Neutrophil (primary cell): ENCODE data around the gene ADD1.
A peak's percentile ranks its signal among the peaks of the same experiment; 100 is the strongest.

Experiments
- H3K27ac ChIP-seq: fragments of 200-600 bp; sonication (generic); 2 replicates; pipeline ENCODE4 v1.5.1; 2016; ENCODE audit warnings: mild to moderate bottlenecking, moderate library complexity
- H3K27me3 ChIP-seq: fragments of 200-600 bp; sonication (generic); 2 replicates; pipeline ENCODE4 v1.6.0; 2016; ENCODE audit warnings: mild to moderate bottlenecking
- H3K36me3 ChIP-seq: fragments of 200-600 bp; sonication (generic); 2 replicates; pipeline ENCODE4 v1.5.1; 2017
- H3K4me1 ChIP-seq, 2 experiments: fragments of 200-600 bp in 1 of 2; sonication (generic) in 1 of 2; 1 replicate in 1 of 2; 2 replicates in 1 of 2; pipeline versions ENCODE4 v1.5.1 to v1.6.1; 2013 to 2016; ENCODE audit warnings: low read depth in 1 of 2, low read length in 1 of 2, mild to moderate bottlenecking in 1 of 2, moderate library complexity in 1 of 2; ENCODE audit not compliant: control insufficient read depth in 1 of 2, insufficient read depth in 1 of 2
- H3K4me3 ChIP-seq, 2 experiments: fragments of 200-600 bp in 1 of 2; sonication (generic) in 1 of 2; 1 replicate in 1 of 2; 2 replicates in 1 of 2; pipeline ENCODE4 v1.5.1; 2013 to 2016; ENCODE audit warnings: low read depth in 1 of 2, low read length in 1 of 2, mild to moderate bottlenecking in 1 of 2, moderate library complexity in 1 of 2
- H3K9me3 ChIP-seq: fragments of 200-600 bp; sonication (generic); 2 replicates; pipeline ENCODE4 v1.5.1; 2016
- TF ChIP-seq, protein P1 (sequence below): fragments of 200-600 bp; sonication (generic); IDR thresholded peaks from 2 replicates; pipeline ENCODE4 v1.5.1; 2016; ENCODE audit warnings: antibody characterized with exemption

Gene ADD1

DNA sequence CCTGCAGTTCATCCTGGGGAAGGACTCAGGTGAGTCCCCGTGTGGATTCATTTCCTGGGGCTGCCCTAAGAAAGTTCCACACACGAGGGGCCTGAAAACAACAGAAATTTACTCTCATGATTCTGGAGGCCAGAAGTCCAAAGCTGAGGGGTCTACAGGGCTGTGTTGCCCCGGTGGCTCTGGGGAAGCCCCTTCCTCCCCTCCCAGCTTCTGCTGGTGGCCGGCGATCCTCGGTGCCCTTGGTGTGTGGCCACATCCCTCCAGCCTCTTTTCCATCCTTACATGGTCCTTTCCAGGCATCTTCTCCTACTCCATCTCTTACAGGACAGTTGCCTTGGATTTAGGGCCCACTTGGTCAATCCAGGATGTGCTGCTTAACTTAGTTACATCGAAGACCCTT lies 35.6 kb upstream of the ADD1 start:
- H3K4me3 ChIP-seq: no peak overlapping the region
- H3K36me3 ChIP-seq: peaks cover 60% of the 10 kb centered on the region
- TF ChIP-seq, protein P1, sequence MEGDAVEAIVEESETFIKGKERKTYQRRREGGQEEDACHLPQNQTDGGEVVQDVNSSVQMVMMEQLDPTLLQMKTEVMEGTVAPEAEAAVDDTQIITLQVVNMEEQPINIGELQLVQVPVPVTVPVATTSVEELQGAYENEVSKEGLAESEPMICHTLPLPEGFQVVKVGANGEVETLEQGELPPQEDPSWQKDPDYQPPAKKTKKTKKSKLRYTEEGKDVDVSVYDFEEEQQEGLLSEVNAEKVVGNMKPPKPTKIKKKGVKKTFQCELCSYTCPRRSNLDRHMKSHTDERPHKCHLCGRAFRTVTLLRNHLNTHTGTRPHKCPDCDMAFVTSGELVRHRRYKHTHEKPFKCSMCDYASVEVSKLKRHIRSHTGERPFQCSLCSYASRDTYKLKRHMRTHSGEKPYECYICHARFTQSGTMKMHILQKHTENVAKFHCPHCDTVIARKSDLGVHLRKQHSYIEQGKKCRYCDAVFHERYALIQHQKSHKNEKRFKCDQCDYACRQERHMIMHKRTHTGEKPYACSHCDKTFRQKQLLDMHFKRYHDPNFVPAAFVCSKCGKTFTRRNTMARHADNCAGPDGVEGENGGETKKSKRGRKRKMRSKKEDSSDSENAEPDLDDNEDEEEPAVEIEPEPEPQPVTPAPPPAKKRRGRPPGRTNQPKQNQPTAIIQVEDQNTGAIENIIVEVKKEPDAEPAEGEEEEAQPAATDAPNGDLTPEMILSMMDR: no peak
- peaks cover 94 to 96% of the 10 kb centered on the region in 2 experiments for H3K4me1 ChIP-seq
- peak overlapping the region; percentile 98 for H3K27ac ChIP-seq
- H3K9me3 ChIP-seq: no peaks in the 10 kb centered on the region
- no peaks in the 10 kb centered on the region for H3K27me3 ChIP-seq

DNA sequence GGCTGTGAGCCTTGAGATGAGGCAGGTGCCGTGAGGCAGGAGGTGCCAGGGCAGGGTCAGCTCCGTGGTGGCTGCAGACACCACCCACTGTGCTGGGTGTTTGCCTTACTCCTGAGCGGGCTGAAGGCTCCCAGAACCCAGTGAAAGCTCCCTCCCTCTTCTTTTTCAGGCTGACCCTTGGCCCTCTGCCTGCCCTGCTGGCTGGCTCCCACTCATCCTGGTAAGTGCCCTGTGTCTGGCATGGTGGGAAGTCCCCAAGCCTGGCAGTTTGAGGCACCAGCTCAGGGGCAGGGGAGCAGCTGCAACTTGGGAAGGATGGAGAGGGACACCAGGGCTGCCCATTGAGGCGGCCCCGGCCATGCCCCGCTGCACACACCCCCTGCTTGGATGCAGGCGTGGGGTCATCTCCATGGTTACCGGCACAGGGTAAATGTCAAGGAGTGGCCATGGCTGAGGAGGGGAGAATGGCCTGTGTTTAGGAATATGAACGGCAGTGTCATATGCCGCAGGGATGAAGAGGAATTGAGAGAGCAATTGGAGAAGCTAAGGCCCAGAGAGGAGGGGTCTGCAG lies 33.9 kb upstream of the ADD1 start:
- Histone ChIP-seq H3K4me1 (peaks cover 92 to 96% of the 10 kb centered on the region in 2 experiments), H3K27ac (peak overlapping the region; percentile 94), H3K27me3 (no peaks in the 10 kb centered on the region), H3K4me3 (peak overlapping the region in 1 of 2 experiments; percentile 70), H3K36me3 (peaks cover 60% of the 10 kb centered on the region), H3K9me3 (no peaks in the 10 kb centered on the region)
- TF ChIP-seq, protein P1: no peak

DNA sequence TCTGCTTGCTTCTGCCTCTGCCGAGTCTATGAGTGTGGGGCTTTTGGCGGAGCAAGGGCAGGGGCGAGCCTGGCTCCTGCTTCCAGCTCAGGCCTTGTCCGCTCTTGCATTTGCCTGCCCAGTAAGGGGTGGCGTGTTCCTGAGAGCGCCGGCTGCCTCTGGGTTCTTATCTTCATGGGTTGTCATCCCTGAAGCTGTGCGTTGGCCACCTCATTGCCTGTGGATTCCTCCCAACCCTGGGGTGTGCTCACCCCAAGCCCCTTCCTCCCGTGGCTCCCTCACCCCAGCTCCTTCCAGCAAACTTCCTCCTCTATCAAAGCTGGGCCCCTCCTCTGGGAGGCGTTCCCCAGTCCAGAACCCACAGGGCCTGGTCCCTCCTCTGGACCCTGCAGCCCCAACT lies 33.3 kb upstream of the ADD1 start:
- Histone ChIP-seq H3K36me3 (peaks cover 63% of the 10 kb centered on the region), H3K9me3 (no peaks in the 10 kb centered on the region), H3K4me1 (peaks cover 91 to 96% of the 10 kb centered on the region in 2 experiments), H3K27me3 (no peaks in the 10 kb centered on the region), H3K4me3 (peak overlapping the region; percentile 58 to 70), H3K27ac (peak overlapping the region; percentile 94)
- TF ChIP-seq, protein P1: no peak

DNA sequence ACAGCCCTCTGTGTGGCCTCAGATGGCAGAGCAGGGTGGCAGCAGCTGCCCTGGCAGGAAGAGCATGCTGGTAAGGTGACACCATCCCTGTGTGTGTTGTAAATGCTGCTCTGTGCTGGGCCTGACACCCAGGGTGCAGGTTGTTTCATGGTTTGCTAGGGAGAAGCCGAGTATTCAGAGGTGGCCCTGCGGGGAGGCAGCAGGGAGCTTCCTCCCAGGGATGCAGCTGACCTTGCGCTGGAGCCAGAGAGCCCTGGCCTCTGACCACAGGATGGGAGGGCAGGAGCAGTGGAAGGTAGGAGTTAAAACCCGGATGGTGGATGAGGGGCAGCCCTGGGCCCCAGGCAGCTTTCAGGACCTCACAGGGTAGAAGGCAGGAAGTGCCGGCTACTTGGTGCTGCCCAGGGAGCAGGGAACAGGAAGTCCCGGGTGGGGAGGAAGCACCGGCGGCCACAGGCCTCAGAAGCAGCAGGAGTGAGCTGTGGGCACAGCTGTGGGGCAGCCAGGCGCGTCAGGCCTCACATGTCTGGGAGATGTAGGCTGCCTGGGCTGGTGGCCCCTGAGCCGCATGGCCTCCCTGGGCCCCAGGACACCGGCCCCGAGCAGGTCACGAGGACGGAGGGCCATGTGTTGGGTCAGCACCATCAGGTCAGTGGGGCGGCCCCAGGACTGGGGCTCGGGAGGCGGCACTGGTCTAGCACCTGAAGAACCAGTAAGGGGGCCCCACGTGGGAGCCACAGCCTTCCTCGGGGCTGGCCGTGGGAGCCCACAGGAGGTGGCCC lies 31.6 kb upstream of the ADD1 start:
- H3K4me1 ChIP-seq: peaks cover 91 to 96% of the 10 kb centered on the region in 2 experiments
- H3K36me3 ChIP-seq: peaks cover 54% of the 10 kb centered on the region
- no peaks in the 10 kb centered on the region for H3K9me3 ChIP-seq
- peak overlapping the region; percentile 94 for H3K27ac ChIP-seq
- no peaks in the 10 kb centered on the region for H3K27me3 ChIP-seq
- peak overlapping the region; percentile 58 to 70 for H3K4me3 ChIP-seq
- TF ChIP-seq, protein P1: peak; percentile 26

DNA sequence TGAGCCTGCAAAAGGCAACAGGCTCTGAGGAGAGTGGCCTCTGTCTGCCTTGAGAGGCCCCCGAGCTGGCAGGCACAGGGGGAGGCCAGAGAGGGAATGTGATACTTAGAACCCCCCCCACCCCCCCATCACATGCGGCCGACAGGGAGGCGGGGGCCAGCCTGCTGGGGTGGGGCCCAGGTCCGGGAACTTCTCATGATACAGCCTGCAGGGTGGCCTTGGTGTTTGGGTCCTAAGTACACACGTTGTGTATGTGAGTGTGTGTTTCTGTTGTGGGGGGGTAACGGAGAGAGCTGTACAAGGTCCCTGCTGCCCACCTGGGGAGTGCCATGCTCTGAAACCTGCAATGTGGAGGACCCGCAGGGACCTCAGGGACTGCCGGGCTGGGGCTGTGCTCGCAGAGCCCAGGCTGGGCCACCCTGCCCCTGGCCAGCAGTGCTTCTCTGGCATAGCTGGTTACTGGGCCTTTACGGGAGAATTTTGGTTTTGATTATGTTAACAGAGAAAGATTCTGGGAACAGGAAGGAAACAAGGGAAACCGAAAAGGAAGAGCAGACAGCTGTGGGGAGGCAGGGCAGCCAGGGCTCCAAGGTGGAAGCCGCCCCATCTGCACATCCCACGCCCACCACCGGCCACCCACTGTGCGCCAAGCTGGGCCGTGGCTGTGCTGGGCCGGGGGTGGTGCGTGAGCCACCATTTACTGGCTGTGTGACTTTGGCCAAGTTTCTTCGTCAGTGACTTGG lies 30.9 kb upstream of the ADD1 start:
- Histone ChIP-seq H3K36me3 (peaks cover 47% of the 10 kb centered on the region), H3K4me3 (peak overlapping the region; percentile 58 to 70), H3K9me3 (no peaks in the 10 kb centered on the region), H3K27ac (peak overlapping the region; percentile 94), H3K4me1 (peaks cover 91 to 96% of the 10 kb centered on the region in 2 experiments), H3K27me3 (no peaks in the 10 kb centered on the region)
- TF ChIP-seq, protein P1: no peak
